Endodermal cell (in vitro differentiated cells): Measurements from ENCODE around the gene UGDH. TPM values are rescaled to one million over a fixed set of nuclear protein-coding genes. Genes with fewer than 3 reads are reported as not detected.

Experiments used
- DNase-seq: peaks from one replicate; pipeline ENCODE4 v3.0.0-alpha.2; 2017
- H3K27ac ChIP-seq: 2 replicates; pipeline ENCODE4 v1.5.1; 2013; ENCODE audit warnings: mild to moderate bottlenecking, low read depth, low read length, moderate library complexity
- H3K27me3 ChIP-seq: 2 replicates; pipeline ENCODE4 v1.6.1; 2013; ENCODE audit warnings: mild to moderate bottlenecking, low read length, moderate library complexity; ENCODE audit not compliant: insufficient read depth, control insufficient read depth, poor library complexity, severe bottlenecking
- H3K36me3 ChIP-seq: 2 replicates; pipeline ENCODE4 v1.7.0; 2013; ENCODE audit warnings: mild to moderate bottlenecking, low read length, moderate library complexity; ENCODE audit not compliant: control insufficient read depth, insufficient read depth
- H3K4me1 ChIP-seq: one replicate; pipeline ENCODE4 v1.7.0; 2013; ENCODE audit warnings: low read length; ENCODE audit not compliant: control insufficient read depth, insufficient read depth
- H3K4me3 ChIP-seq: 2 replicates; pipeline ENCODE4 v1.5.1; 2013; ENCODE audit warnings: mild to moderate bottlenecking, low read length, moderate library complexity
- H3K9ac ChIP-seq: 2 replicates; pipeline ENCODE4 v1.6.1; 2013; ENCODE audit warnings: mild to moderate bottlenecking, low read length, moderate library complexity; ENCODE audit not compliant: poor library complexity, severe bottlenecking; ENCODE audit errors: extremely low read depth
- H3K9me3 ChIP-seq: 2 replicates; pipeline ENCODE4 v1.6.1; 2013; ENCODE audit warnings: mild to moderate bottlenecking, low read length, moderate library complexity; ENCODE audit not compliant: control insufficient read depth
- H3K27ac Mint-ChIP-seq: 2 replicates; pipeline ENCODE4 v1.8.0; 2020; ENCODE audit warnings: mixed read lengths
- H3K27me3 Mint-ChIP-seq: 2 replicates; pipeline ENCODE4 v1.8.0; 2021; ENCODE audit warnings: mild to moderate bottlenecking, mixed read lengths; ENCODE audit not compliant: insufficient read depth
- H3K36me3 Mint-ChIP-seq: 2 replicates; pipeline ENCODE4 v1.8.0; 2020; ENCODE audit warnings: low read depth, mixed read lengths
- H3K4me1 Mint-ChIP-seq: 2 replicates; pipeline ENCODE4 v1.8.0; 2020; ENCODE audit warnings: mixed read lengths
- H3K4me3 Mint-ChIP-seq: 2 replicates; pipeline ENCODE4 v1.8.0; 2020; ENCODE audit warnings: mild to moderate bottlenecking, moderate library complexity, mixed read lengths
- H3K9me3 Mint-ChIP-seq: 2 replicates; pipeline ENCODE4 v1.8.0; 2020; ENCODE audit warnings: mild to moderate bottlenecking, mixed read lengths
- WGBS, 2 experiments: methylation state at CpG; one replicate each; pipeline versions ENCODE4 v1.1.5 to v1.1.7; 2013; ENCODE audit warnings: missing lambda C conversion rate in 2 of 2, mixed read lengths in 1 of 2; ENCODE audit not compliant: insufficient coverage in 1 of 2, insufficient read length in 1 of 2; 5-methylcytosine and 5-hydroxymethylcytosine counted together
- total RNA-seq, 2 donors: library from RNA; stranded (reverse); fragmentation: NEBNext Ultra II Directional in 1 of 2; extraction: Animal tissue kit (Norgen Biotek cat#: 25700) in 1 of 2; gene quantifications; 2 replicates in 1 of 2; 3 replicates in 1 of 2; pipeline ENCODE4 v1.2.1, GENCODE V29; 2021
- TF ChIP-seq, protein P1 (sequence below): fragments of 200-600 bp; sonication (generic); conservative IDR thresholded peaks from 2 replicates; pipeline ENCODE4 v1.5.0; 2021; ENCODE audit warnings: antibody characterized with exemption, mild to moderate bottlenecking

UGDH gene
- total RNA-seq, 2 donors from 2014 or later, result 137 to 141 TPM

DNA sequence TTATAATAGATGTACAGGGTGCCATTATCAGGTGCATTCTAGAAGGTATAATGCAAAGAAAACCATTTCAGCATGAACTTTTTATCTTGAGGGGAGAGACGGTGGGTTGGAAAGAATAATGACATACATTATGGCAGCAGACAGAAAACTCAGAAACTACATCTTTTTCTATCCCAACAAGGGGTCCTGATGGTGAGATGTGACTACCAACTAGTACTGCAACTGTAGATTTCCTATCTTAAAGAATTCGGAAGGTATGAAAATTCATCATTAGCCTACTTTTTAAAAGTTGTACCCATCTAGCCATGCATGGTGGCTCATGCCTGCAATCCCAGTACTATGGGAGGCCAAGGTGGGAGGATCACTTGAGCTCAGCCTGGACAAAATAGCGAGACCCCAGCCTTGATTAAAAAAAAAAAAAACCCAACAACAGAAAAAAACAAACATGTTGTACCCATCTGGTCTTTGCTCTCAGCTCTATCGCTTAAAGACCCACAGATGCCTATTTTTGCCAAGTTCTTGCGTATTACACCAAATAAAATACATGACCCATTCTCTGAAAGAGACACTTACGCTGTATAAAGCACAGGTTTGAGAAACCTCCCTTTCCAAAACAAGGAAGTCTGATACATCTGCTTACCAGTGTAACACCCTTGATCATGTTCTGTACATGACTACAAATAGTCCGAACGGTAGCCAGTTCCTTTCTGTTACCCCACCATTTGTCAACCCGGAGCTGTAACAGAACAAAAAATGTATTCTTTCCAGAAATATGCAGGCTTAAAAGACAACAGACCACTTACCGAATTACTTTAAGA lies 70.1 kb downstream of the UGDH start:
- Histone ChIP-seq H3K27me3 (no peaks in the 10 kb centered on the region), H3K4me3 (peak overlapping the region; percentile 94), H3K36me3 (peaks cover 72% of the 10 kb centered on the region), H3K27ac (no peak overlapping the region), H3K4me1 (no peaks in the 10 kb centered on the region), H3K9me3 (no peaks in the 10 kb centered on the region), H3K9ac (peak overlapping the region; percentile 99)
- no peaks in the 10 kb centered on the region for H3K9me3 Mint-ChIP-seq
- peaks cover 21% of the 10 kb centered on the region for H3K4me1 Mint-ChIP-seq
- TF ChIP-seq, protein P1, sequence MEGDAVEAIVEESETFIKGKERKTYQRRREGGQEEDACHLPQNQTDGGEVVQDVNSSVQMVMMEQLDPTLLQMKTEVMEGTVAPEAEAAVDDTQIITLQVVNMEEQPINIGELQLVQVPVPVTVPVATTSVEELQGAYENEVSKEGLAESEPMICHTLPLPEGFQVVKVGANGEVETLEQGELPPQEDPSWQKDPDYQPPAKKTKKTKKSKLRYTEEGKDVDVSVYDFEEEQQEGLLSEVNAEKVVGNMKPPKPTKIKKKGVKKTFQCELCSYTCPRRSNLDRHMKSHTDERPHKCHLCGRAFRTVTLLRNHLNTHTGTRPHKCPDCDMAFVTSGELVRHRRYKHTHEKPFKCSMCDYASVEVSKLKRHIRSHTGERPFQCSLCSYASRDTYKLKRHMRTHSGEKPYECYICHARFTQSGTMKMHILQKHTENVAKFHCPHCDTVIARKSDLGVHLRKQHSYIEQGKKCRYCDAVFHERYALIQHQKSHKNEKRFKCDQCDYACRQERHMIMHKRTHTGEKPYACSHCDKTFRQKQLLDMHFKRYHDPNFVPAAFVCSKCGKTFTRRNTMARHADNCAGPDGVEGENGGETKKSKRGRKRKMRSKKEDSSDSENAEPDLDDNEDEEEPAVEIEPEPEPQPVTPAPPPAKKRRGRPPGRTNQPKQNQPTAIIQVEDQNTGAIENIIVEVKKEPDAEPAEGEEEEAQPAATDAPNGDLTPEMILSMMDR, result no peak
- peak overlapping the region; percentile 96 for H3K4me3 Mint-ChIP-seq
- peak overlapping the region; percentile 99 for H3K27ac Mint-ChIP-seq
- no peak for DNase-seq
- H3K36me3 Mint-ChIP-seq, result peaks cover 68% of the 10 kb centered on the region
- WGBS, 2 experiments, result 89 to 93% methylated on average over 6 to 10 of the region's 10 CpGs
- no peaks in the 10 kb centered on the region for H3K27me3 Mint-ChIP-seq

DNA sequence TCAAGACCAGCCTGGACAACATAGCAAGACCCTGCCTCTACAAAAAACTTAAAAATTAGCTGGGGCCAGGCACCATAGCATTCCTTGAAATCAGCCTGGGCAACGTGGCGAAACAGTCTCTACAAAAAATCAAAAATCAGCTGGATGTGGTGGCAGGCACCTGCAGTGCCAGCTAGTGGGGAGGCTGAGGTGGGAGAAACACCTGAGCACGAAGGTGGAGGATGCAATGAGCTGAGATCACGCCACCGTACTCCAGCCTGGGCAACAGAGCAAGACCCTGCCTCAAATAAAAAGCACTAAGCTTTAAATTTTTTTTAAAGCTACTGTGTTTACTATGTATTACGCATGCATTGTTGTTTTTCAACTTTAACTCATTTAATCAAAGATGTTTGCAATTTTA lies 71.8 kb downstream of the UGDH start:
- H3K9ac ChIP-seq, result no peak overlapping the region
- H3K4me1 ChIP-seq, result no peaks in the 10 kb centered on the region
- 92 to 98% methylated on average over 5 to 6 of the region's 6 CpGs for whole genome bisulfite sequencing, 2 experiments
- no peaks in the 10 kb centered on the region for H3K9me3 Mint-ChIP-seq
- H3K27me3 ChIP-seq, result no peaks in the 10 kb centered on the region
- peak overlapping the region; percentile 68 for H3K27ac Mint-ChIP-seq
- H3K4me3 Mint-ChIP-seq, result peak overlapping the region; percentile 32
- H3K36me3 ChIP-seq, result peaks cover 77% of the 10 kb centered on the region
- no peak for DNase-seq
- H3K4me1 Mint-ChIP-seq, result peaks cover 21% of the 10 kb centered on the region
- no peak overlapping the region for H3K27ac ChIP-seq
- peaks cover 70% of the 10 kb centered on the region for H3K36me3 Mint-ChIP-seq
- TF ChIP-seq, protein P1, result no peak
- no peaks in the 10 kb centered on the region for H3K9me3 ChIP-seq
- peak overlapping the region; percentile 94 for H3K4me3 ChIP-seq
- H3K27me3 Mint-ChIP-seq, result no peaks in the 10 kb centered on the region

DNA sequence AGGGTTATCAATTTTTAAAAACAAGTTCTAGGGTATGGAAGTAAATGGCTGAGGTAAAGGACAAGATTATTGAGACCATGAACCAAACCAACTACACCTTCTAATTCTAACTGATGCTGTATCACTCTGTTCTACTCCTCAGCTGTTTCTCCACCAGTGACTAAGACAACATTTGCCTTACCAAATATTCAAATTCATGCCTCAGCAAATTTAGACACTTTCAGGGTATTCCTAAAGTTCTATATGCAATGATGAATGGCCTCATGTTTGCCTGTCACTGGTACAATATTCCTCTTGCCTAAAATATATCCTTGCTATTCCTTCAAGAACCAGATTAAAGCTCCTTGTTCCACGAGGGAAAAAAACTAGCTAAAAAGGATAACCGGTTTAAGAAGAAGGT lies 73.5 kb downstream of the UGDH start:
- H3K4me3 ChIP-seq, result no peak overlapping the region
- Mint-ChIP-seq H3K36me3 (peaks cover 70% of the 10 kb centered on the region), H3K9me3 (no peaks in the 10 kb centered on the region), H3K4me1 (peaks cover 18% of the 10 kb centered on the region), H3K4me3 (no peak overlapping the region), H3K27me3 (no peaks in the 10 kb centered on the region), H3K27ac (no peak overlapping the region)
- H3K27me3 ChIP-seq, result no peaks in the 10 kb centered on the region
- no peaks in the 10 kb centered on the region for H3K9me3 ChIP-seq
- DNase-seq, result no peak
- no peak overlapping the region for H3K27ac ChIP-seq
- 97% methylated on average over 2 of the region's 2 CpGs; no CpG with 5 or more reads in 1 of the 2 experiments for WGBS, 2 experiments
- peaks cover 84% of the 10 kb centered on the region for H3K36me3 ChIP-seq
- H3K9ac ChIP-seq, result no peak overlapping the region
- TF ChIP-seq, protein P1, result no peak
- no peaks in the 10 kb centered on the region for H3K4me1 ChIP-seq
